SK-N-SH (cell line): ENCODE data around the gene TIGD6. TPM values are rescaled to one million over a fixed set of nuclear protein-coding genes. Genes with fewer than 3 reads are reported as not detected.
A peak's percentile ranks its signal among the peaks of the same experiment; 100 is the strongest.

ENCODE experiments used
- CTCF ChIA-PET: fragments of 300-600, 350-600 bp; formaldehyde crosslinking; extraction: SDS; loops from one replicate; lab custom pipeline; 2021; lab: Yijun Ruan, JAX
- POLR2A ChIA-PET: fragments of 350-600 bp; sonication (Branson Sonifier 250); formaldehyde crosslinking; extraction: SDS; loops from one replicate; lab custom pipeline; 2020; ENCODE audit warnings: antibody characterized with exemption, inconsistent platforms; lab: Yijun Ruan, JAX
- DNase-seq: peaks from one replicate; pipeline ENCODE4 v3.0.0; 2012
- H2AFZ ChIP-seq: fragments of 200-600 bp; sonication (generic); 2 replicates; pipeline ENCODE4 v1.8.1; 2016; ENCODE audit warnings: antibody characterized with exemption, mild to moderate bottlenecking, low read depth
- H3F3A ChIP-seq: fragments of 200-600 bp; sonication (generic); replicated peaks from 2 replicates; pipeline ENCODE3; 2016; ENCODE audit warnings: antibody characterized with exemption, mild to moderate bottlenecking; ENCODE audit not compliant: insufficient read depth
- H3K27ac ChIP-seq, 2 experiments: fragments of 200-500 bp in 1 of 2; fragments of 200-600 bp in 1 of 2; sonication (Bioruptor generic) in 1 of 2; sonication (generic), shearing (Covaris generic) in 1 of 2; 2 replicates each; pipeline versions ENCODE4 v1.5.1 to v1.6.1; 2014 to 2016; ENCODE audit warnings: low read depth in 2 of 2, inconsistent platforms in 1 of 2, low read length in 1 of 2, mild to moderate bottlenecking in 1 of 2, mixed read lengths in 1 of 2
- H3K27me3 ChIP-seq: fragments of 200-600 bp; sonication (generic), shearing (Covaris generic); 2 replicates; pipeline ENCODE4 v1.6.1; 2016; ENCODE audit warnings: mixed run types; ENCODE audit not compliant: insufficient read depth
- H3K36me3 ChIP-seq, 2 experiments: fragments of 200-500 bp in 1 of 2; fragments of 200-600 bp in 1 of 2; sonication (Bioruptor generic) in 1 of 2; sonication (generic) in 1 of 2; replicated peaks in 1 of 2; 2 replicates each; pipeline versions ENCODE3 to v1.5.1; 2014 to 2016; ENCODE audit warnings: low read length in 1 of 2, mild to moderate bottlenecking in 1 of 2; ENCODE audit not compliant: insufficient read depth in 2 of 2, control insufficient read depth in 1 of 2
- H3K4me1 ChIP-seq, 2 experiments: fragments of 200-500 bp in 1 of 2; fragments of 200-600 bp in 1 of 2; sonication (Bioruptor generic) in 1 of 2; sonication (generic), shearing (Covaris generic) in 1 of 2; 2 replicates each; pipeline versions ENCODE4 v1.5.1 to v1.6.1; 2014 to 2016; ENCODE audit warnings: low read depth in 1 of 2, low read length in 1 of 2, mixed run types in 1 of 2; ENCODE audit not compliant: insufficient read depth in 2 of 2, control insufficient read depth in 1 of 2
- H3K4me2 ChIP-seq: fragments of 200-600 bp; sonication (generic), shearing (Covaris generic); 2 replicates; pipeline ENCODE4 v1.6.1; 2017; ENCODE audit warnings: mixed run types
- H3K4me3 ChIP-seq, 2 experiments: fragments of 200-500 bp in 1 of 2; fragments of 200-600 bp in 1 of 2; sonication (Bioruptor generic) in 1 of 2; sonication (generic), shearing (Covaris generic) in 1 of 2; 2 replicates each; pipeline versions ENCODE4 v1.5.1 to v1.8.1; 2014 to 2016; ENCODE audit warnings: low read depth in 2 of 2, inconsistent platforms in 1 of 2, low read length in 1 of 2, mild to moderate bottlenecking in 1 of 2, mixed read lengths in 1 of 2, moderate library complexity in 1 of 2
- H3K79me2 ChIP-seq: fragments of 200-600 bp; sonication (generic); 2 replicates; pipeline ENCODE4 v1.8.1; 2017; ENCODE audit warnings: mild to moderate bottlenecking; ENCODE audit not compliant: insufficient read depth
- H3K9ac ChIP-seq: fragments of 200-600 bp; sonication (generic); 2 replicates; pipeline ENCODE4 v1.6.1; 2017; ENCODE audit warnings: mixed run types
- H3K9me2 ChIP-seq: fragments of 200-600 bp; sonication (generic); 2 replicates; pipeline ENCODE4 v1.6.1; 2017; ENCODE audit warnings: mixed run types
- H3K9me3 ChIP-seq: fragments of 200-600 bp; sonication (generic); 2 replicates; pipeline ENCODE4 v1.6.1; 2017; ENCODE audit warnings: mixed run types, mild to moderate bottlenecking, moderate library complexity
- H4K20me1 ChIP-seq: fragments of 200-600 bp; sonication (generic); 2 replicates; pipeline ENCODE4 v1.6.1; 2017; ENCODE audit warnings: mild to moderate bottlenecking, mixed run types; ENCODE audit not compliant: insufficient read depth
- CTCF ChIP-seq: fragments of 200-600 bp; sonication (generic); IDR thresholded peaks from 2 replicates; pipeline ENCODE4 v1.6.1; 2017; ENCODE audit warnings: antibody characterized with exemption, mild to moderate bottlenecking, moderate library complexity
- EP300 ChIP-seq, 2 experiments: IDR thresholded peaks; 2 replicates each; pipeline versions ENCODE4 v1.4.0 to v1.6.1; 2012; ENCODE audit warnings: borderline replicate concordance in 1 of 2, low read depth in 1 of 2, low read length in 1 of 2
- FOSL2 ChIP-seq: IDR thresholded peaks from 2 replicates; pipeline ENCODE4 v1.4.0; 2012; ENCODE audit warnings: low read depth, mild to moderate bottlenecking, moderate library complexity, borderline replicate concordance
- FOXM1 ChIP-seq: IDR thresholded peaks from 2 replicates; pipeline ENCODE4 v1.4.0; 2012; ENCODE audit warnings: low read depth, mild to moderate bottlenecking
- JUND ChIP-seq: IDR thresholded peaks from 2 replicates; pipeline ENCODE4 v1.4.0; 2012
- MEF2A ChIP-seq: IDR thresholded peaks from 2 replicates; pipeline ENCODE4 v1.4.0; 2012; ENCODE audit warnings: low read depth, borderline replicate concordance
- PBX3 ChIP-seq: IDR thresholded peaks from 2 replicates; pipeline ENCODE4; 2012
- REST ChIP-seq: IDR thresholded peaks from 2 replicates; pipeline ENCODE4 v1.6.1; 2012; ENCODE audit warnings: mild to moderate bottlenecking, low read depth, low read length, moderate library complexity
- RFX5 ChIP-seq: IDR thresholded peaks from 2 replicates; pipeline ENCODE4 v1.6.1; 2012; ENCODE audit warnings: mild to moderate bottlenecking, improper control_type of control experiment, low read length
- RXRA ChIP-seq: IDR thresholded peaks from 2 replicates; pipeline ENCODE4 v1.4.0; 2012; ENCODE audit warnings: low read depth, mild to moderate bottlenecking, borderline replicate concordance
- SMC3 ChIP-seq: IDR thresholded peaks from 2 replicates; pipeline ENCODE4 v1.6.1; 2012; ENCODE audit warnings: low read depth, low read length, improper control_type of control experiment
- TEAD4 ChIP-seq: IDR thresholded peaks from 2 replicates; pipeline ENCODE4 v1.4.0; 2012; ENCODE audit warnings: mild to moderate bottlenecking, borderline replicate concordance; ENCODE audit not compliant: insufficient read depth
- USF1 ChIP-seq: IDR thresholded peaks from 2 replicates; pipeline ENCODE4 v1.4.0; 2012; ENCODE audit warnings: low read depth, borderline replicate concordance
- YY1 ChIP-seq: IDR thresholded peaks from 2 replicates; pipeline ENCODE4 v1.4.0; 2012; ENCODE audit warnings: low read depth, mild to moderate bottlenecking
- ZBTB33 ChIP-seq: IDR thresholded peaks from 2 replicates; pipeline ENCODE4 v1.4.0; 2012; ENCODE audit warnings: low read depth, borderline replicate concordance
- WGBS: methylation state at CpG from one replicate; pipeline ENCODE4 v1.1.6; 2017; ENCODE audit warnings: low lambda C conversion rate; 5-methylcytosine and 5-hydroxymethylcytosine counted together
- polyA plus RNA-seq, 3 experiments: library from polyadenylated mRNA; depleted of rRNA; stranded (reverse); fragments of >200 nt; gene quantifications; 2 replicates each; pipeline ENCODE4 v1.2.3, GENCODE V29; 2012

TIGD6 gene
- polyA plus RNA-seq, 1 of the 3 experiments (the other 2 are of a cell fraction), result 4.7 TPM

GRCh38 chr5:150022681-150023080, 22.2 kb upstream of the TIGD6 start:
- WGBS, result 88% methylated on average over 2 of the region's 2 CpGs
- no peak overlapping the region for H3K4me3 ChIP-seq

GRCh38 chr5:150022158-150022531, 21.7 kb upstream of the TIGD6 start:
- ChIA-PET CTCF (interaction anchor here (1.1 to 1.3 kb wide), 2 partner anchors 20 to 112 kb away, joined by 3 to 4 read pairs; no protein-coding TSS in a partner anchor), POLR2A (interaction anchor here (0.7 kb wide), 1 partner anchor 22 kb away, joined by 3 read pairs; the partner anchor contains the start of genes HMGXB3 and TIGD6)
- H3K79me2 ChIP-seq, result peaks cover 22% of the 10 kb centered on the region; the same call in 1 of the 2 replicates
- H2AFZ ChIP-seq, result no peak overlapping the region
- H3K27ac ChIP-seq, result peak overlapping the region; percentile 82 to 94; a peak in 3 of 4 replicates
- WGBS, result 14% methylated on average over 1 of the region's 1 CpG
- 0 out of 2 replicates have a peak, but pooled peaks cover 3% of the 10 kb centered on the region for H4K20me1 ChIP-seq
- no peaks in the 10 kb centered on the region for H3K9me2 ChIP-seq
- H3F3A ChIP-seq, result peaks cover 48% of the 10 kb centered on the region
- no peak for DNase-seq
- peaks cover 63 to 65% of the 10 kb centered on the region in 2 experiments for H3K36me3 ChIP-seq
- H3K9me3 ChIP-seq, result no peaks in the 10 kb centered on the region
- no peaks in the 10 kb centered on the region for H3K27me3 ChIP-seq
- H3K4me1 ChIP-seq, result peaks cover 0 to 52% of the 10 kb centered on the region in 2 experiments; a peak in 3 of 4 replicates
- H3K9ac ChIP-seq, result peak overlapping the region; percentile 56; the same call in 1 of the 2 replicates
- H3K4me2 ChIP-seq, result peak overlapping the region; percentile 64
- H3K4me3 ChIP-seq, result peak overlapping the region in 1 of 2 experiments; percentile 39; a peak in 2 of 4 replicates
- TF ChIP-seq CTCF (no peak), MEF2A (peak; percentile 99), USF1 (no peak), TEAD4 (peak; percentile 75; the same call in 1 of the 2 replicates), FOXM1 (no peak), FOSL2 (peak; percentile 85), JUND (peak; percentile 89), PBX3 (peak; percentile 47; the same call in 1 of the 2 replicates), SMC3 (no peak), RXRA (peak; percentile 90), EP300 (IDR thresholded peaks at IDR 0.05; ENCODE audit: borderline replicate concordance in 1 of 2, low read depth in 1 of 2, low read length in 1 of 2) (peak in 1 of 2 experiments; percentile 65; a peak in 1 of 4 replicates), RFX5 (no peak), REST (no peak), YY1 (0 out of 2 replicates have a peak, but pooled peaks have one; percentile 17), ZBTB33 (0 out of 2 replicates have a peak, but pooled peaks have one; percentile 43)

More at GRCh38 chr5:150022681-150023080, 22.2 kb upstream of the TIGD6 start:
- H3K27ac ChIP-seq, result peak overlapping the region; percentile 36 to 94; a peak in 3 of 4 replicates
- no peak for DNase-seq
- no peaks in the 10 kb centered on the region for H3K9me3 ChIP-seq
- H3K9me2 ChIP-seq, result no peaks in the 10 kb centered on the region
- no peak overlapping the region for H2AFZ ChIP-seq
- no peaks in the 10 kb centered on the region for H3K27me3 ChIP-seq
- H3K36me3 ChIP-seq, result peaks cover 63 to 64% of the 10 kb centered on the region in 2 experiments
- peaks cover 0 to 49% of the 10 kb centered on the region in 2 experiments; a peak in 3 of 4 replicates for H3K4me1 ChIP-seq
- peaks cover 22% of the 10 kb centered on the region; the same call in 1 of the 2 replicates for H3K79me2 ChIP-seq
- POLR2A ChIA-PET, result interaction anchor here (0.7 kb wide), 1 partner anchor 22 kb away, joined by 3 read pairs; the partner anchor contains the start of genes HMGXB3 and TIGD6
- 0 out of 2 replicates have a peak, but pooled peaks cover 3% of the 10 kb centered on the region for H4K20me1 ChIP-seq
- H3F3A ChIP-seq, result peaks cover 43% of the 10 kb centered on the region
- peak overlapping the region; percentile 56; the same call in 1 of the 2 replicates for H3K9ac ChIP-seq
- CTCF ChIA-PET, result interaction anchor here (1.1 kb wide), 3 partner anchors 20 to 189 kb away, joined by 3 to 4 read pairs (median 4); no protein-coding TSS in a partner anchor
- peak overlapping the region; percentile 64 for H3K4me2 ChIP-seq
- no peak for TF ChIP-seq MEF2A
